ENCODE data around the gene NADSYN1.

DNA sequence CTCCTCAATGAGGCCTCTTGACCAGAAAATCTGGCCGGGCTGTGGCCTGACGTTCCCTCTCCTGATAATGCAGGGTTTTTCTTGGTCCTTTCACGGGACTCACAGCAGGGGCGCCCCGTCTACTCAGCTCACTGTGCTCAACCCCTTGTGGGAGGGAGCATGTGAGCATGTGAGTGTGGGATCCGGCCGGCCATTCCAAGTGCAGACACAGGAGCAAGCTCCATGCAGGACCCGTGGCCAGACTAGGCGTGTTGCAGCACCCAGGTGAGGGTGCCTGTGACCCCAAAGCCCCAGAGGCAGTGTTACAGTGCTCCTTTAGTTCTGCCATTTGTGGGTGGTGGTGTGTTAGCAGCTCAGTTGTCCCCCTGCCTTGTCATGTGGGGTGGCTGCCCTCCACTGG is 22.8 kb upstream of the NADSYN1 start:
- TF ChIP-seq, protein P1, sequence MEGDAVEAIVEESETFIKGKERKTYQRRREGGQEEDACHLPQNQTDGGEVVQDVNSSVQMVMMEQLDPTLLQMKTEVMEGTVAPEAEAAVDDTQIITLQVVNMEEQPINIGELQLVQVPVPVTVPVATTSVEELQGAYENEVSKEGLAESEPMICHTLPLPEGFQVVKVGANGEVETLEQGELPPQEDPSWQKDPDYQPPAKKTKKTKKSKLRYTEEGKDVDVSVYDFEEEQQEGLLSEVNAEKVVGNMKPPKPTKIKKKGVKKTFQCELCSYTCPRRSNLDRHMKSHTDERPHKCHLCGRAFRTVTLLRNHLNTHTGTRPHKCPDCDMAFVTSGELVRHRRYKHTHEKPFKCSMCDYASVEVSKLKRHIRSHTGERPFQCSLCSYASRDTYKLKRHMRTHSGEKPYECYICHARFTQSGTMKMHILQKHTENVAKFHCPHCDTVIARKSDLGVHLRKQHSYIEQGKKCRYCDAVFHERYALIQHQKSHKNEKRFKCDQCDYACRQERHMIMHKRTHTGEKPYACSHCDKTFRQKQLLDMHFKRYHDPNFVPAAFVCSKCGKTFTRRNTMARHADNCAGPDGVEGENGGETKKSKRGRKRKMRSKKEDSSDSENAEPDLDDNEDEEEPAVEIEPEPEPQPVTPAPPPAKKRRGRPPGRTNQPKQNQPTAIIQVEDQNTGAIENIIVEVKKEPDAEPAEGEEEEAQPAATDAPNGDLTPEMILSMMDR (IDR thresholded peaks at IDR 0.05) = no peak
- no peak for TF ChIP-seq POLR2A (IDR thresholded peaks at IDR 0.05)

All from body of pancreas (tissue), 4 donors.